Measurements from ENCODE around the gene NXPH1.

Gene NXPH1

GRCh38 chr7:8739837-8740236 is 306.4 kb downstream of the NXPH1 start:
- no peak for DNase-seq

DNA sequence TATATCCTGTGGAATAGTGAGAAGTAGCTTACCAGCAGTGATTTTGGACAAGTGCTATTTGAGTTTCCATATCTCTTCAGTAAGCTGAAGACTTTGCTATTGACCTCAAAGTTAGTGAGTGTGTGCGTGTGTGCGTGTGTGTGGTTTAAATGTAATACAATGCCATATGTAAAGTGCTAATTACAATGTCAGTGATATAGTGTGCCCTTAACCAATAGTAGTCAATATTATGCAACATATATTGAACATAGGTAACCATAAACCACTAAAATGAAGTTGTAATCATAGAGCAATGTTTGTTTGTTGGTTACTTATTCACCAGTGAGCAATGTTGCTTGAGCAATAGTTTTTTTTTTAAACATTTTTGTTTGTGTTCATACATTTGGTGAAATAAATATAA is 309.4 kb downstream of the NXPH1 start:
- DNase-seq, result no peak

- DNase-seq, result no peak
These were observed 313.9 kb downstream of the NXPH1 start for GRCh38 chr7:8747338-8747737.

DNA sequence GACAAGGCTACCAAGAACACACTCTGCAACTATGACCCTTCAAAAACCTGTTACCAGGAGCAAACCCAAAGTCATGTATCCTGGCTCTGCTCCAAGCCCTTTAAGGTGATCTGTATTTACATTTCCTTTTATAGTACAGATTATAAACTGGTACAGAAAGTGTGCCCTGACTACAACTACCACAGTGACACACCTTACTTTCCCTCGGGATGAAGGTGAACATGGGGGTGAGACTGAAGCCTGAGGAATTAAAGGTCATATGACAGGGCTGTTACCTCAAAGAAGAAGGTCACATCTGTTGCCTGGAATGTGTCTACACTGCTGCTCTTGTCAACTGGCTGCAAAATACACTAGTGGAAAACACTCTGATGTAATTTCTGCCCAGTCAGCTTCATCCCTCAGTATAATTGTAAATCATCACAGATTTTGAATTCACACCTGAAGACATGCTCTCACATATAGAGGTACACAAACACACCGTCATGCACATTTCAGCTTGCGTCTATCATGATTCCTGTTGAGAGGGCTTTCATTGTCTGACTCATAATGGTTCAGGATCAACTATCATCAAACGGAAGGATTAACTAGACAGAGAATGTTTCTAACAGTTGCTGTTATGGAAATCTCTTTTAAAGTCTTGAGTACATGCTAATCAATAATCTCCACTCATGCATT is 318.3 kb downstream of the NXPH1 start:
- no peak for DNase-seq

DNA sequence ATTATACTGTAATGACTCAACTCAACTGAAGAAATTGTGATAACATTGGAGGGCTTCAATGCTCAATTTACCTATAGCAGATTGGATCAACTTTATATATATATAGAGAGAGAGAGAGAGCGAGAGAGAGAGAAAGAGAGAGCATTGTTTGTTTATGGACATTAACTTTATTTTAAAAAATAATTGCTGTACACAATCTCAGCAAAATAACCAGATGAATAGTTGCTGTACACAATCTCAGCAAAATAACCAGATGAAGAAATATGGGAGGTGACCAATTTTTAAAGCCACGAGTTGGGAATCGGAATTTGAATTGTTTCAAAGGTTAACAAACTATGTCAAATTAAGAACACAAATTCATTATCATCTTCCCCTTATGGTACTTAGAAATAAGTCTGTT is 319.9 kb downstream of the NXPH1 start:
- DNase-seq, result no peak

DNA sequence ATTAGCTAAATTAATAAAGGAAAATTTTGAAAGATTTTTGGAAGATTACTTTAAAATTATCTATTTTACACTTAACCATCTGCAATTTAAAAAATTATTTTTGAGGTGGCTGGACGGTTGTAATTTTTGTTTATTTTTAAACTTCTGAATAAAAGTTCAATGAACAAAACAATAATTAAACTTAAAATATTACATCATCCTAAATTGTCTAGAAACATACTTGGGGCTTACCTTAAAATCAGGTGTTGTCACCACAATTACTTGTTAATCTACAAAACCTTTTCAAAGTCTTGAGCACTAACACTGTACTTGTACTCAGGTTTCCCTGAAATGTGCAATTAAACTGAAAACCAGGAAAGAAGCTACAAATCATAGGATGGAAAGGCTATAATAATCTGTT is 328.3 kb downstream of the NXPH1 start:
- no peak for DNase-seq

- DNase-seq, result no peak
These were observed 329.4 kb downstream of the NXPH1 start for GRCh38 chr7:8762803-8763202.

GRCh38 chr7:8765374-8765773 is 332.0 kb downstream of the NXPH1 start:
- DNase-seq, result no peak

GRCh38 chr7:8773518-8773917 is 340.1 kb downstream of the NXPH1 start:
- no peak for DNase-seq

DNA sequence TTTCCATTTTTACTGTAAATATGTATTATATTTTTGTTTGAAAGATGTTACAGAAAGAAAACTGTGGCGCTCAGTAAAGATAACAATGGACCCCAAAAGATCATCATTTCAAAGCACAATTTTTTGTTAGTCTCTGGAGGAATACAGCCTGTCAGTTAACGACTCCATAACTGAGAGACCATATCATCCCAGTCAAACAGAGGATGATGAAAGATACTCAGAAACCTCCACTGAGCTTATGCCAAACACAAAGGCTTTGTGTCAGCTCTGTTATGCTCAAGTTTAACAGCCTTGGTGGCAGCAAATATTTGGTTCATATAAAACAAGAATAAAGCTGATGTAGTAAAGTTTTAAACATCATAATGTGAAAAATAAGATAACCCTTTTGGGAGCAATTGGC is 345.1 kb downstream of the NXPH1 start:
- DNase-seq, result no peak

GRCh38 chr7:8781166-8781565 is 347.8 kb downstream of the NXPH1 start:
- no peak for DNase-seq

GRCh38 chr7:8783229-8783628 is 349.8 kb downstream of the NXPH1 start:
- no peak for DNase-seq

GRCh38 chr7:8785081-8785480 is 351.7 kb downstream of the NXPH1 start:
- DNase-seq, result no peak

GRCh38 chr7:8800986-8801385 is 367.6 kb downstream of the NXPH1 start:
- no peak for DNase-seq

Data from DMS79 treated with DMSO at 0.1 percent for 48 hours (cell line).